Fibroblast of skin of left quadriceps (primary cell): ENCODE measurements around the gene BUB1B.
"Not testable (repeated sequence)": the region's sequence is repeated elsewhere in the genome, so short reads cannot be mapped to it uniquely, and the experiment has no call there.

ENCODE experiments used
- DNase-seq, 2 experiments: peaks; one replicate each; pipeline ENCODE4 v3.0.0-alpha.2; 2013; ENCODE audit warnings: low read depth in 2 of 2

BUB1B gene

DNA sequence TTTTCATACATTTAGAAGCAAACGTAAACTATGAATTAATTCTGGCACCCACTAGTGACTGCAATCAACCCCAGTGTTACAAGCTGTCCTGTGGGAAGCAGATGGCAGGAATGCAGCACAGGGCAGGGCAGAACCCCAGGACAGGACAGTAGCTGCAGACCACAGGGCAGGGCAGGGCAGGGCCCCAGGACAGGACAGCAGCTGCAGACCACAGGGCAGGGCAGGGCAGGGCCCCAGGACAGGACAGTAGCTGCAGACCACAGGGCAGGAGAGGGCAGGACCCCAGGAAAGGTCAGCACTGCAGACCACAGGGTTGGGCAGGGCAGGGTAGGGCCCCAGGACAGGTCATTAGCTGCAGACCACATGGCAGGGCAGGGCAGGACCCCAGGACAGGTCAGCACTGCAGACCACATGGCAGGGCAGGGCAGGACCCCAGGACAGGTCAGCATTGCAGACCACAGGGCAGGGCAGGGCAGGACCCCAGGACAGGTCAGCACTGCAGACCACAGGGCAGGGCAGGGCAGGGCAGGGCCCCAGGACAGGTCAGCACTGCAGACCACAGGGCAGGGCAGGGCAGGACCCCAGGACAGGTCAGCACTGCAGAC is 24.9 kb upstream of the BUB1B start:
- DNase-seq: not testable (repeated sequence)

DNA sequence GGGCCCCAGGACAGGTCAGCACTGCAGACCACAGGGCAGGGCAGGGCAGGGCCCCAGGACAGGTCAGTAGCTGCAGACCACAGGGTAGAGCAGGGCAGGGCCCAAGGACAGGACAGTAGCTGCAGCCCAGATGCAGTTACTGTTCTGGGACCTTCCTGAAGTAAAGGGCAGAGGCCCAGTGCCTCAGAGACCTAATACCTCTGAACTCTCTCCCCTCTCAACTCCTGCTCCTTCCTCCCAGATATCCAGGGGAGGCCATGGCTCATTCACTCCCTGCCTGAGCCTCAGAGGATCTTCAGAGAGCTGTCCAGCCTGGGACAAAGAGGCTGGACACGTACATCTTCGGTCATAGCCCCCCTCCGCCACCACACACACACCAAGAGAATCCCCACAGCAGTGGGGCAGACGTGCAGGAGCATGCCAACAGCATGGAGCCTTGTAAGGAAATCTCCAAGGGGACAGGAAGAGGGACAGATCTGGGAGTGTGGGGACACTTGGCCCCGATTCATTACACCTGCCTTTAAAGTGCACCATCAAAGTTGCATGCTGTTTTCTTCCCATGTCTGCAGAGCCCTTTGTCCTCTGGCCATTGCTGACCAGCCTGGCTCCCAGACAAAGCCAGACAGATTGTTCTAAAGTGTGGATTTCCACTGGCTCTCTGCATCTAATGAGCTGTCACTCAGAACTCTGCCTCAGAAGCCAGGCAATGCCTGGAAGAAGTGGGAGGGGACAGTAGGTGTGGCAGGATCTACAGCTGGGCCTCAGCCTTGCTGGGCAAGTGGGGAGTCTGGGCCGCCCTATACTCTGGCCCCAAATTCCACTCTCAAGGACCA is 24.2 kb upstream of the BUB1B start:
- DNase-seq: no peak

DNA sequence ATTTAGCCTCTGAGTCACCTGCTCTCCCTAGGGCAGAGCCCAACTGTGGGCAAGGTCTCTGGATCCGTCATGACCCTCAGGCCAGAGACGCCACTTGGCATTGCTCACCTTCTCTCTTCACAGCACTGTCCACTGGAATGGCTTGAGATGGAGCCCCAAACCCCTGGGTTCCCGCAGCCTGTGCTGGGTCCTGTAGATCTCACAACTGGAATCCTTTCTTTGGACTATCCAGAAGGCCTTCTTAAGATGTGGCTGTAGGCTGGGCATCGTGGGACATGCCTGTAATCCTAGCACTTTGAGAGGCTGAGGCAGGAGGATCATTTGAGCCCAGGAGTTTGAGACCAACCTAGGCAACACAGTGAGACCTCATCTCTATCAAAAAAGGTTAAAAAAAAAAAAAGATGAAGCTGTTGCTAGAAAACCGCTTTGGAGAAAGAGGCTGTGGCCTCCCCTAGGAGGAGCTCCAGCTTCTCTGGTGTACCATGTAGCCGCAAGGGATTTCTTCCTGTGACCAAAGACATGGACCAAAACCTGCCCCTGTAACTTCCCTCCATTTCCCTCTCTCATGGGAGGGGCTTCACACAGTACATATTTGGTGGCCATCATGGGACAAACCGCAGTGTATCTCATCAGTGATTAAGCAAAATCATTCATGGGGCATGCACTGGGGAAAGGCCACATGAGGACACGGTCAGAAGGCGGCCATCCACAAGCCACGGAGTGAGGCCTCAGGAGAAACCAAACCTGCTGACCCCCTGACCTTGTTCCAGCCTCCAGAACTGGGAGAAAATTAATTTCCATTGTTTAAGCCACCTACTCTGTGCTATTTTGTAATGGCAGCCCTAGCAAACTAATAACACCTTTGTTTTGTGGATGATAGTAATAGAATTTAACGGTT is 23.3 kb upstream of the BUB1B start:
- no peak for DNase-seq

- DNase-seq: not testable (repeated sequence)
Observed at GRCh38 chr15:40138201-40138570, 22.7 kb upstream of the BUB1B start.

GRCh38 chr15:40142428-40142827 is 18.4 kb upstream of the BUB1B start:
- no peak for DNase-seq

GRCh38 chr15:40146037-40146436 is 14.8 kb upstream of the BUB1B start:
- peak in 1 of 2 experiments; percentile 3 for DNase-seq

DNA sequence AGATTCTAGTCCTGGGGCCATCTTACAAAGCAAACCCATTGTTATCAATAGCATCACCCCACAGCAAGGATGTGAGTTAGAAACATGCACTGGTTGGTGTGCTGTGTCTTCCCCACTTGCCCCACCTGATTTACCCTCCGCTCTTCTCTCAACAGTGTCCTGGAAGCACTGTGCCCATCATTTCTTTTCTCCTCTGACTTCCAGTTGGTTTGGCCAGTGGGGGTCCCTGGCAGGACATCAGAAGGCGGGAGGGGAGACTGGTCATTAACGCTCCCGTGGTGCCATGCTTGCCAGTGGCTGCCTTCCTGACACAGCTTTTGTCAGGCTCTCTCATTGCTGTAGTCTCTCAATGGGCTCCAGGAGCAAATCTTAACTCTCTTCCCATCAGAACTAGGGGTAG is 11.5 kb upstream of the BUB1B start:
- no peak for DNase-seq

GRCh38 chr15:40150163-40150925 is 10.5 kb upstream of the BUB1B start:
- peak in 1 of 2 experiments; percentile 1 for DNase-seq

DNA sequence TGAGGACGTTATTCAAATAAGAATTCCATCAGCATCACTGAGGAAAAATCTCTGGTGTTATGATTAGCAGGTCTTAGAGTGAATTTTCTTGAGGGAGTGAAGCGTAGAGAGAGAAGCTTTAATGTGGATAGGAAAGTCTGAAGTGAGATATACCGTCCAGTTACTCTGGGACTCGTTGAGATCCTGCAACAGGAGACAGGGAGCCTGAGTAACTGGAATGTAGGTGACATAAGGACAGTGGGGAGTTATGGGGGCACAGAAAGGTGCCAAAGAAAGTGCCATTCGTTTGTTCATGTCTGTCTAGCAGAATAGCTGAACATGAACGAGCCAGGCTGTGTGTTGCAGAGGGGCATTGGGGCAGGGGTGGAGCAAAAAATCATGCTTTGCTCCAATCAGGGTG is 9.4 kb upstream of the BUB1B start:
- no peak for DNase-seq

GRCh38 chr15:40151991-40152390 is 8.9 kb upstream of the BUB1B start:
- DNase-seq: no peak

- DNase-seq: not testable (repeated sequence)
Observed at GRCh38 chr15:40154821-40155220, 6.0 kb upstream of the BUB1B start.

DNA sequence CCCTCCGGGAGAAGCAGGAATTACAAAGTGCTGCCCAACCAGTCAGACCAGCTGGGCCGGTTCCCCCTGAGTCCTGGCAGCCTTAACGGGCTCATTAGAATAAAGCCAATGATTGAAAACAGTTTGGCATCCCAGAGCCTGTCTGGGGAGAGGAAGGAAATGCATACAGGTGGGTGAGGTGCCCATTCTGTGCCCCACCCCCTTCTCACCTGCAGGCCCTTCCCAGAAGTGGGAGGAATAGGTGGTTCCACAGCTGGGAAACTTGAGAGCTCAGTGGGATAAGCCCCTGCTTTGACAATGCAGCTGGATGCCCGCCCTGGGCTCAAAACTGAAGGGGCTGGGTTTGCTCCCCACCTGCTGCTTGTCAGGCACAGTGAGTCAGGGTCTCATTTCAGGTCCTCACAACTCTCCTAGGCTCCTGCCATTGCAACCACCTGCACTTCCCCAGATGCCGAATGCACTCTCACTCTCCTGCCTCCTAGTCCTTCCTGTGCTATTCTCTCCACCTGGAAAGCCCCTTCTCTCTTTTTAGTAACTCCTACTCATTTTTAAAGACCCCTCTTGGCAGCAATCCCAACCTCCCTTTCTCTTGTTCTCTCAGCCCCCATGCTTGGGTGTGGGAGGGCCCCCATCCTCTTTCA is 5.5 kb upstream of the BUB1B start:
- DNase-seq: no peak

DNA sequence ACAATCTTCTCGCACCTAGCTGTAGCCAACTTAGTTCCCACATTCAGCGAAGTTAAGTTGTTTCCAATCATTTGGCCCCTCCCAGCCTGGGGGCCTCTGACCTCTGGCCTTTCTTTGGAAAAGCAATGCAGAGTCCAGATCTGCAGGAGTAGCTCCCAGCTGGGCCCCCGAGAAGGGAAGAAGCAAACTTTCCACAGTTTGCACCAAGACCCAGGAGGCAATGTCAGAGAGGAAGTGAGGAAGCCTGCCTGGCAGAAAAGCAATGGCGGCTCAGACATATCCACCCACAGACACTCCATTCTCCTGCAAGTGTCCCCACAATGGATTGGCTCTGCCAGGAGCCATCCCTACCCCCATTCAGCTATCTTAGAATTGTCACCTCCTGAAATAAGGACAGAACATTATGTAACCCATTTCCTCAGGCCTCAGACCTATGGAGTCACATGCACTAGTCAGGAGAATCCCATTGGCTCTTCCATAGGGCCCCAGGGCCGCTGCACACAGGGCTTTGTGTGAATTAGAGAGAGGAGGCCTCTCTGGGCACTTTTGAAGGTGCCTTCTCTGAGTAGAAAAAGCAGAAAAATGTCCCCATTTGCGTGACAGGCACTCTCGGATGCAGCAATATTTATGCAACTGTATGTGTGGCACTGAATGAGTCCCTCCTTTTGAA is 3.0 kb upstream of the BUB1B start:
- no peak for DNase-seq

DNA sequence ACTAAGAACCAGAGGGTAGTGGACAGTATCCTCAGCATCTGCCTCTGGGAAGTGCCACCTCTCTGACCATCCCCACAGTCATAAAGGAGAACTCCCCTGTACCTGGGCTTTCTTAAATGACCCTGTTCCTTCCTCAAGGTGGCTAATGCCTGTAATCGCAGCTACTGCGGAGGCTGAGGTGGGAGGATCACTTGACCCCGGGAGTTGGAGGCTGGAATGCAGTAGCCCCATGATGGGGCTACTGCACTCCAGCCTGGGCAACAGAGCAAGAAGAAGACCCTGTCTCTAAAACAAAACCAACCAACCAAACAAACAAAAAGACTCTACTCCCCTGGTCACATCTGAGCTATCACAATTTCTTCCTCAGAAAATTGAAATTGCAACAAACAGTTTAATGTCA is 848 bp upstream of the BUB1B start:
- DNase-seq: no peak

GRCh38 chr15:40161693-40162391 is 973 bp downstream of the BUB1B start:
- DNase-seq: no peak

DNA sequence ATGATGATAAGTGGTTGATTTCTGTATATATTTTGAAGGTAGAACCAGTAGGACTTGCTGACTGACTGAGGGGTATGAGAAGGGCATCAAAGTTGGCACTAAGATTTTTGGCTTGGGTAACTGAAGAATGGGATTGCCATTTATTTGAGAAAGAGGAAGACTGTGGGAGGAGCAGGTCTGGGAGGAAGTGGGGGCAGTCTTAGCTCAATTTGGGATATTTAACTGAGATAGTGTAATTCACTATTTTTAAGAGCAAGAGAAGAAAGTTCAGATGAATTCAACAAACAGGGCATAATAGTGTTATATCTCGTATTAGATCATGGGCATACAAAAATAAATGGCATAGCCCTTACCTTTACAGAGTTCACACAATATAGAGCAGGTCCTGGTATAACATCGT is 1.7 kb downstream of the BUB1B start:
- no peak for DNase-seq

DNA sequence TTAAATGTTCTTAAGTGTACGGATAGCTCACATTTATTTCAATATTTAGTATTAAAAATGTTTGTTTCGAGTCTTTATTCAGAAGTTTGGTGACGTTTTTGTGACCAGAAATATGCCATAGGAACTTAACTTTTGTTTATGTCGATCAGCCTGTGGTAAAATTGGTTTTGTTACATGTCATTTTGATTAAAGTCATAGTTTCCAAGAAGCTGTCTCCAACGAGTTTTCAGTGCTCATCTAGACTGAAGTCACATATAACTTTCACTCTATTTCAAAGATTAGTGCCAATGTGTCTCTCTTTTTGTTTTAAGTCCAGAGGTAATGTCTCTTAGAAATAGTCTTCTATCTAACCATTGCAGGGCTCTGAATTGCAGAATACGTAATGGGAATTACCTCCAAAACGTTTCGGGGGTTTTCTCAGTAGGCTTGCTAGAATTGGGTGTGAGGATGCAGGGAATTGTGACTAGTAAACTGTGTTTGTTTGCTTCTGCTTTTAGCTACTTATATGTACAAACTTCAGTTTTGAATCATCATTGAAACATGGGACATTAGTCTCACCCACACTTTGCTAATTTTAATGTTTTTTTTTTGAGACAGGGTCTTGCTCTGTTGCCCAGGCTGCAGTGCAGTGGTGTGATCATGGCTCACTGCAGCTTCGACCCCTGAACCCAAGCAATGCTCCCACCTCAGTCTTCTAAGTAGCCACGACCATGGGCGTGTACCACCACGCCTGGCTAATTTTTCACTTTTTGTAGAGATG is 3.0 kb downstream of the BUB1B start:
- no peak for DNase-seq

GRCh38 chr15:40167374-40167773 is 6.5 kb downstream of the BUB1B start:
- not testable (repeated sequence) for DNase-seq

- no peak for DNase-seq
Observed at GRCh38 chr15:40175160-40175559, 14.3 kb downstream of the BUB1B start.
